Neural progenitor cell (in vitro differentiated cells): ENCODE measurements around the gene ANKRD11.

Source experiments
- CTCF ChIP-seq: fragments of 200-600 bp; sonication (generic); IDR thresholded peaks from 2 replicates; pipeline ENCODE4 v1.5.1; 2017; ENCODE audit warnings: antibody characterized with exemption, mild to moderate bottlenecking
- EZH2 ChIP-seq: fragments of 200-600 bp; sonication (generic); IDR thresholded peaks from 2 replicates; pipeline ENCODE4 v1.6.1; 2017; ENCODE audit warnings: antibody characterized with exemption, mild to moderate bottlenecking, moderate library complexity

- TF ChIP-seq EZH2, result no peak
- TF ChIP-seq CTCF, result no peak
These were observed 119.0 kb downstream of the ANKRD11 start for GRCh38 chr16:89371386-89371785.
